CD4-positive, alpha-beta T cell treated with Interleukin-15 for 4 hours (primary cell): ENCODE data around the gene HINT3.
"Not testable (repeated sequence)": the region's sequence is repeated elsewhere in the genome, so short reads cannot be mapped to it uniquely, and the experiment has no call there.

Experiments
- DNase-seq: peaks from one replicate; pipeline ENCODE4 v3.0.0-alpha.2; 2020; ENCODE audit warnings: low spot score

Gene HINT3

DNA sequence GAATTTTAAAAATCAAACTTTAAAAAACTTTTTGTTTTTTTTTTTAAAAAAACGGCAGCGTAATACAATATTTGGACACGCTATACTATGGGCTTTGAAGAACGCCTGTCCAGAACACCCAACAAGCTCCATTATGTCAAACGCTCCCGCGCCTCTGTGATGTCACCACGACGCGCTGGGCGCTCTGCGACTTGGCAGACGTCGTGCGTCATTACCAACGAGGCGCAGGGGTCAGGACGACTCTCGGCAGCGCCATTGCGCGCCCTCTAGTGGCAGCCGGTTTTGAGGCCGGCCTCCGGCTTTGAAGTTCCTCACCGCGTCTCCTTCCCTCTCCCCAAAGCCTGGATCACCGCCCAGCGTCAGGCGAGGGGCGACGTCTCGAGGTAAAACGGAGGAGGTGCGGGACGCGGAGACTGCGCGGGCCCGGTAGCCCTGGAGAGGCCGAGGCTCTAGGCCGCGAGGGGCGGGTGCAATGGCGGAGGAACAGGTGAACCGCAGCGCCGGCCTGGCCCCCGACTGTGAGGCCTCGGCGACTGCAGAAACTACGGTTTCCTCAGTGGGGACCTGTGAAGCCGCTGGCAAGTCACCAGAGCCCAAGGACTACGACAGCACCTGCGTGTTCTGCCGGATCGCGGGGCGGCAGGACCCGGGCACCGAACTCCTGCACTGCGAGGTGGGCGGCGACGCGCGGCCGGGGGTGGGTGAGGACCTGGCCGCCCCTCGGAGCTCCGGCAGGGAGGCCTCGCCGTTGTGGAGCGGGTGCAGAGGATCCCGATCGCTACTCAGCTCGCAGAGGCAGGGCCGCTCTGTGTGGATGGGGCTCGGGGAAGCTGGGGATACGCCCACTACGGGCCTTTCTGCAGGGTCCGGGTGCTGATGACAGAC lies at the start of gene HINT3:
Gene HINT3 (plus strand): TSS at position 265 of the 885 bp plus-strand sequence. CDS start 208 bp downstream, at position 473.
- DNase-seq = peak; percentile 96

DNA sequence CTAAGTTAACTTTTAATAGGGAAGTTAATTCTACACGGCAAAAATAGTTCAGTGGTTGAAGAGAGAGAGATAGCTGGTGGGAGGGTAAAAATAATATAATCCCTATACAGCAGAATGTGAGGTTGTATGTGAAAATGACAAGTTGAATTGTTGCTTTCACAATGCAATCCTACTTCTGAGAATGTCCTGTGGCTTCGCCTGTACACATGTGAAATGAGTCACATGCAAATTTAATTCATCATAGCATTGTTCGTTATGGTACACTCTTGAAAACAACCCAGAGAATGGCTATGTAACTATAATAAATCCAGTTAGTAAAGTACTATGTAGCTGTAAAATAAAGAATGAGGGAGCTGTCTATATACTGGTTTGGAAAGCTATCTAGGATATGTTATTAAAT lies 46.0 kb upstream of the HINT3 start:
- DNase-seq = no peak

DNA sequence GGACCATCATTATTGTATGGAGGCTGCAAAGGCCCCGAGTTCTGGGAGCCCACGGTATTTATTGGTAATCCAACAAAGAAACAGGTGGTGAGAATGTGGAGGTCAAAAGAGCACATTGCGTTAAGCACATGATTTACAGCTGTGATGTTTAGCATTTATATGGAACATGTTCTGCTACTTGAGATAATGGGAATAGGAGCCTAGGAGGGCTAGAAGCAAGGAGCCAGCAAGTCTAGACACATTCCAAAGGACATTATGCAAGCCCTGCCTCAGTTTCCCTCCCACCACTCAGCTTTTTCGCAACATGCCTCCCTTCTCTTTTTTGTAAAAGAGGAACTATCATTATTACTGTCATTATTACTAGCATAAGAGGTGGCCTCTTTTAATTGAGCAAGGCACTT lies 45.5 kb upstream of the HINT3 start:
- not testable (repeated sequence) for DNase-seq

DNA sequence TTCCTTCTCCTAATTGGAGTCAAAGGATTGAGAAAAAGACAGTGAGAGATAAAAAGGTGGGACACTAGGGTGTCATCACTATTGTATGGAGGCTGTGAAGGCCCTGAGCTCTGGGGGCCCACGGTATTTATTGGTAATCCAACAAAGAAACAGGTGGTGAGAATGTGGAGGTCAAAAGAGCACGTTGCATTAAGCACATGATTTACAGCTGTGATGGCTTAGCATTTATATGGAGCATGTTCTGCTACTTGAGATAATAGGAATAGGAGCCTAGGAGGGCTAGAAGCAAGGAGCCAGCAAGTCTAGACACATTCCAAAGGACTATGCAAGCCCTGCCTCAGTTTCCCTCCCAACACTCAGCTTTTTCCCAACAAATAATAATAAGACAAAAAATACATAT lies 44.1 kb upstream of the HINT3 start:
- not testable (repeated sequence) for DNase-seq

DNA sequence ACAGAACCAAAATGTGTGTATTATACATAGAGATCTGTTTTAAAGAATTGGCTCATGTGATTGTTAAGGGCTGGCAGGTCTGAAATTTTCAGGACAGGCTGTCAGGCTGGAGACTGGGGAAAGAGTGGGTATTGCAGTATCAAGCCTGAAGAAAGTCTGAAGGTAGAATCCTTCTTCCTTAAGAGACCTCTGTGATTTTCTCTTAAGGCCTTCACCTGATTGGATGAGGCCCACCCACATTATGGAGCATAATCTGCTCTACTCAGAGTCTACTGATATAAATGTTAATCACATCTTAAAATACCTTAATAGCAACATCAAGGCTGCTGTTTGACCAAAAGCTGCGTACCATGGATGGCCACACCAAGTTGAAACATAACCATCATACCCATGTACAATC lies 43.4 kb upstream of the HINT3 start:
- no peak for DNase-seq

DNA sequence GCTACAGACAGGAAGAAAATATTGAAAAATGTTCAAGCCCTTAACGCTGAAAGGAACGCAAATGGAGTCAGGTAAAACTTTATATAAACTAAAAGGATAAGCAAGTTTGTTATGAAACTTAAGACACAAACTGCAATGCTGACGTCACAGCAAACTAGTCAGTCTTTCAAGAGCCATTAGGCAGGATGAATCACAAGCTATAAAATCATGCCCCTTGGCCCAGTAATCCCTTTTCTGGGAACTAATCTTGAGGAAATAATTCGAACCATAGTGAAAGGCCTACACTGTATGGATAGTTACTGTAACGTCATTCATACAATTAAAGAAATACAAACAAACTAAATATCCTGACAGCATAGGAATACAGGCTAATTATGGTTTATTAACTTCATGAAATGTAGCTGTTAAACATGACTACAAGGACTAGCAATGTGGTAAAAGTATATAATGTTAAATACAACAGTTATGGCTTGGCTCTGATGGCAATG lies 42.7 kb upstream of the HINT3 start:
- DNase-seq = no peak

DNA sequence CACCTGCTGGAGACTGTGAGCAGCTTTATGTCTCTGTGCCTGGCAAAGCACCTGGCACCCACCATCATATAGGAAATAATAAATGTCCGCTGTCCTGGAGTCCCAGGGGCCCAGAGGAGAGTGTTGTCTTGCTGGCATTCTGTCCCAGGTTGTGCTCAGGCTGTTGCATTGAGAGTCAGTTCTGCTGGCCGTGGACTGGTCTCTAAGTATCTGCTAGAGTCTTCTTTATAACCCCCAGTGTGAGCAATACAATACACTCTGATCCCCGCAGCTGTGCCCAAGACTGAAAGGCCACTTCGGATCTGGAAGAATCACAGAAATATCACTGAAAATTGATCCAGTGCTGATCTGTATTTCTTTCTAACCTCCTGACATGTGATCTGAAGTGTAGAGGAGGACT lies 38.3 kb upstream of the HINT3 start:
- DNase-seq = no peak

DNA sequence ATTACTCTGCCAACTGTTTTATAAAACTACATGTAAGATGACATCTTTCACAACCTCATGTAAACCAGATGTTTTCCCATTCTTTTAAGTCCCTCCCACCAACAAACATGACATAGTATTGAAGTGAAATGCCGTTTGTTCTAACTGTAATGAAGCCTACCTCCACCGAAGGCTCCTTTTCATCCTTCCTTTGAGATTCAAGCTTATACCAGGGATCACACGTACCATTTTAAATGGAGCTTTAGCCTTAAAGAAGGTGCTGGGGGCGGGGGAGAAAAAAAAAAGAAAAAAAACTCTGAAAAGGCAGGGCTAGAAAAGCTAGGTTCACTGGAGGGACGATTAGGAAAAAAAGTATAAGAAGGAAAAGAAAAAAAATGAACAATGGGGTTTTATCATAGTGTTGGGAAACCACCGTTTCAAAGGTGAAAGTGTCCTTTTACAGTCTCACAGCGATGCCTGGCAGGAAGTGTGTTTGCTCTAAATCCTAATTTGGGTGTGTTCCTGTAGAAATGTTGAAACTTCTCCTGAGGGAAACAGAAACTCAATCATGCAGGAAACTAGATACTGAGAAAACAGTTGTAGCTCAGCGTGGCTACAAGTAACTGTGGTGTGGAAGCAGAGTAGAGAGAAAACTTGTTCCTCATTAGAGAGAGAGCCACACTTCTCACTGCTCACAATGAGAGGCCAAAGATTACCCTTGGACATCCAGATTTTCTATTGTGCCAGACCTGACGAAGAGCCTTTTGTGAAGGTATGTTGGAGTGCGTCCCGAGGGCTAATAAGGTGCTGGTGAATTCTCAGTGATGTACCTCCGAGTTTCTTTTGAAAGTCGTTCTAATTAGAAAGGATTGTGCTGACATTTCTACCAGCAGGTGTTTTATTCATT lies 37.6 kb upstream of the HINT3 start:
- DNase-seq = peak; percentile 61

DNA sequence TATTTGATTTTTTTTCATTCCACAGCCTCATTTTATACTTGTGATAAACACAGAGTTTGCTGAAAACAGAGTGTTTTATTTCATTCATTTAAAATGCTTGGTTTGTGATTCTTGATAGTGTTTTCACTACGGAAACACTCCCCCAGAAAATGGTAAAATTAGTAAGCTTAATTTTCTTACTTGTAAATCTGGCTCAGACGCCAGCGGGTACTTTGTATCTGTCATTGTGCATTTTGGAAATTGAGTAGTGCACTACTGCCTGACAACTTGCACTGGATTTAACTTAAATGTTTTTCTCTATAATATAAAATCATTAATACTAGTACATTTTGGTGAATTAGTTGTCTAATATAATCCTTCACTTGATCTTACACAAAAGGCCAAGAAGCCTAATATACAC lies 37.0 kb upstream of the HINT3 start:
- no peak for DNase-seq

DNA sequence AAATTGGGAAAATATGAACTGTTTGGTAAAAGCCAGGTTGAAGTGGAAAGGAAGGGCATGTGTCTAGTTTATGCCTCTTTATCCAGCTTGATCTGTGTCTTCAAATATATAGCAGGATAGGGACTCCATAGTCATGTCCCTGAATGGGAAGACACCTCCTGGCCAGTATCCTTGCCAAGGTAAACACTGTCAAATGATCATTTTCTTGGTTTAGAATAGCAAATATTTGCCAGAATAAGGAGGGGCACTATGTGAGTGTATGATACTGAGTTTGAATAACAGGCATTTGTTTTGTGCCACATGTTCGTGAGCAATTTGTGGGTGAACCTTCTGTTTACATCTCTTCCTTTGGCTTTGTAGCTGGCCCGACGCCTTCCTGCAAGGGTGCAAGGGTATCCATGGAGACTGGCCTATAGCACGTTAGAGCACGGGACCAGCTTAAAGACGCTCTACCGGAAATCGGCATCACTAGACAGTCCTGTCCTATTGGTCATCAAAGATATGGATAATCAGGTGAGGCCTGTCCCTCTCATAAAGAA lies 34.2 kb upstream of the HINT3 start:
- no peak for DNase-seq

DNA sequence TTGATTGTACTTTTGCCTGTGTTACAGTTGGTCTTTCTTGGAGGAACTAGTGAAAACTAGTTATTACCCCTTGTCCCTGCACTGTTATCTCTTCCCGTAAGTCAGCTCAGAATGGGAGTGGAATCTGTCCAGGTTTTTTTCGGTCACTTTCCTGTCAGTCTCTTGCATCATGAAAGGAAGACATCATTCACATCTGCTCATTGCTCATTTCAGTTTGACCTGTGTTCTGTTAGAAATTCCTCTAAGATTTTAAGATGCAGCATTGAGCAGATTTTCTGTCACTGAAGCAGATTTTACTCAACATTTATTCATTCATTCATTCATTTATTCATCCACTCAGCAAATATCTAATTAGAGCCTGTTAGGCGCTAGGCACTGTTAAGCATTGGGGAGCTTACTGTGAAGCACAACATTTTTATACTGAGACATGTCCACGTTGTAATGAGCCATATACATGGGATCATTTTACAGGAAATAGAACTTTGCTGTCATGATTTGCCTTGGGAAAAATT lies 33.1 kb upstream of the HINT3 start:
- no peak for DNase-seq

DNA sequence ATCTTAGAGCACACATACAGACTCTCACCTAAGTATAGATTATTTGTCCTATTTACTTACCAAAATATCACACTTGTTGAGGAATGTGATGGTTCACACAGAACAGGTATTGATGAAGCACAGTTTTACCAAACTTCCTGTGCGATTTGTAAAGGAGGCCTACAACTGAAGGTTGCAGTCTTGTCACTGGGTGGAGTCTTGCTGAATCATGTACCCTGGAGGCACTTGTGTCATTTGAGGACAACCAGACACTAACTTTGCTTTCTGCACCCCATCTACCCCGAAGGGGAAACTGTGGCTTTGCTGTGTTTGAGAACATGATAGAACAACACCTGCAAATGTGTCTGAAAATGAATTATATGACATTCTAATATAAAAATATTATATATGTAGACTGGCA lies 32.4 kb upstream of the HINT3 start:
- no peak for DNase-seq

DNA sequence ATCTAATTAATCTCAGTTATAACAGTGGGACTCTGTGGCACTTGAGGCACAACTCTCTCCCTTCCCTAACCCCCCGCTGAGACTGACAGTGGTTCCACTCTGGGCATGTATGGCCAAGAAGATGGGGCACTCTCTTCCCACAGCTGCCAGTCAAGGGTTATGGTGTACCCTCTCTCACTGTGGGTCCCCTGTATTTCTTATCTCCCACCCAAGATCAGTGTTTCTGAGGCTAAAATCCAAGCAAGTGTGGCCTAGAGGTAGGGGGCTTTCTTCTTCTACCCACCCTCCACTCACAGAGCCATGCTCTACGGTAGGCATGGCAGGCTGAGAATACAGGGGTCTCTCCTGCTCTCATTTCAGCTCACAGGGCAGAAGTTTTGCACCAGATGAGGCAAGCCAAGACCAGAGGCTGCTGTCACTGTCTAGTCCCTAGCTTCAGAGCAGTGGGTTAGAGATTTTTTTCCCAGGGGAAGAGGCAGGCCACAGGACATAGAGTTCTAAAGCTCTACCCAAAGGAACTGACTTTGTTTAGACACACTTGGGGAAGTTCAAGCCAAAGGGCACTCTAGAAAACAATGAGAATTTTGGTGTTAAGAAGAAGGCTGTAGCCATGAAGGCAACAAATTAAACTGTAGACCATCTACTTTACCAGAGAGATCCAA lies 31.7 kb upstream of the HINT3 start:
- no peak for DNase-seq

DNA sequence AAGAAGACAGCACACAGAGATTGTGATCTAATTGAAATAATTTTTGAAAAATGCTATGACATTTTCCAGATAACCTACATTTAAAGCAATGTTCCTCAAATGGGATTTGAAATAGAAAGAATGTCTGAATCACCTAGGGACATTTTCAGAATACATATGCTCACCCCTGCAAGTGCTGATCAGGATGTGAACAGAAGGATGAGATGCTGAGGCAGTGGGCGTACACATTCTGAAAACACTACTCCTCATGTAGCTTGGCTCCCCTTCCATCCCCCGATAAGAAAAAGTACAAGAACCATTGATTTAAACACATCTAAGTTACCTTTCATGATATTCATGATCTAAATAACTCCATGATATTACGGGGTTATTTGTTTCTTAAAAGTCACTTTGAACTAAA lies 29.9 kb upstream of the HINT3 start:
- DNase-seq = no peak

DNA sequence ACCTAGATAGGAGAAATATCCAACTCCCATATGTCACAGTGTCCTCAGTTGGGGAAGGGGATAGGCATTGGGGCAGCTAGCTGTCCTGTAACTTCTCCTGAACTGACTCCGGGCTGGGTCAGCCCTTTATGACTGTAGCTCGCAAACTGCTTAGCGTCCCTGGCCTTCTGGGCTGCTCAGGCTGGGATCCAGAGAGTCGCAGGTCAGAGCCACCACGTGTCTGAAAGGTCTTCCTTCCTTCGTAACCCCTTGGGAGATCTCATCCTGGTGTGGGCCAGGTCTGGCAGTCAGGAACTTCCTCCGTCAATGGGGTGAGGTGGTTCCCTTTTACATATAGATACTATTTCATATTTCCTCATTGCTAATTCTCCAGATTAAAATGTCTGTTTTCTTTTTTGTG lies 28.8 kb upstream of the HINT3 start:
- DNase-seq = no peak

DNA sequence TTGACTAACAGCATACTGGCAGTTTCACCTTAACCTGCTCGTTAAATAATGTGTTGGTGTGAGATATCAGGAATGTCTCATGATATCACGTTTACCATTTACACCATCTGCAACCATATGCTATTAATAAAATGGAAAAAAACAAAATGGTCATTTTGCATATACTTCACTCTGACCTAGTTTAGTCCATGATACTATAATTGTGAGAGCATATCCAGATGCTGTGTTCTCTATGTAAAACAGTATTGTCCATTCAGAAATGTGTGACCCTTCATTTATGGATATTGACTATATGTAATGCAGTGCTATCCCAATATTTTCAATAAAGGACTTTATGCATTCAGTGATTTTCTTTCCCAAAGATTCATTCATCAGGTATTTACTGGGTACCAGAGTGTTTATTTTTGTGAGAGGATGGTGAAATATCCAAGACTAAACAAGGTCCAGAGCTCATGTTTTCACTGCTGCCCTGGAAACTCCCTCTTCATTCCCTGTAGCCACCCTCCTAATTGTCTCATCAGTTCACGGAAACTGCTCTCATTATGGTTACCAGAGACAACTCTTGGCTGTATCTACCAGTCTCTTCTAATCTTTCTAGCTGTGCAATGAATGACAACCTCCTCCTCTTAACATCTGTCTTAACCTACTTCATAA lies 25.7 kb upstream of the HINT3 start:
- DNase-seq = no peak

DNA sequence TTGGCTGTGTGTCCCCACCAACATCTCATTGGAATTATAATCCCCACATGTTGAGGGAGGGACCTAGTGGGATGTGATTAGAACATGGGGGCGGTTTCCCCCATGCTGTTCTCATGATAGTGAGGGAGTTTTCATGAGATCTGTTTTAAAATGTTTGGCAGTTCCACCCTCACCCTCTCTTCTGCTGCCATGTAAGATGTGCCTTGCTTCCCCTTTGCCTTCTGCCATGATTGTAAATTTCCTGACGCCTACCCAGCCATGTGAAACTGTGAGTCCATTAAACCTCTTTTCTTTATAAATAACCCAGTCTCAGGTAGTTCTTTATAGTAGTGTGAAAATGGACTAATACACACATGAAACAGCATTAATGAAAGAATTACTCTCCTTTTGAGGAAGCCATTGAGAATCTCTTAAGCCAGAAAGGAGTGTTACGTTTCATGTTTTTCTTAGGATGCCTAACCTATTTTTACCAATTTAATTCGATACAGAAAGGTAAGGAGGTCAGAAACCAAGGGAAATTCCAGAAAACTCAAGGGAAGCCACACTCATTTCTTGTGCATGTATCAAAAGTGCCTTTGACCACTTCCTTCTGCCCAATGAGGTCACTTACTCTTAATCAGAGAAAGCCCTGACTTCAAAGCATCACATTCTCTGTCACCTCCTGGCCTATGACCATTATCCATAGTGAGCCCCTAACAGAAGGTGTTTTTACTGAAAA lies 24.7 kb upstream of the HINT3 start:
- DNase-seq = no peak

DNA sequence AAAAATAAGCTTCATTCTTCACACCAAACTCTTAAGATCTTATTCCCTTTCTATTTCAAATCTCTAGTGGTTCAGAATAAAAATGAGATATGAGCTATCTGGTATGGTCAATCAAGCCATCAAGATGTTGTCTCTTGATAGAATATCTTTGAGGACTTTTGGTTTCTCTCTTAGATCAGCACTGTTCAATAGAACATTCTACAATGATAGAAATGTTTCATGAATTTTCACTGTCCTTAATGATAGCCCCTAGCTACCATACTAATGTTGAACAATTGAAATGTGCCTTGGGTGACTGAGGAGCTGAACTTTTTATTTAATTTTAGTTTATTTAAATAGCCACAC lies 24.1 kb upstream of the HINT3 start:
- DNase-seq = no peak

DNA sequence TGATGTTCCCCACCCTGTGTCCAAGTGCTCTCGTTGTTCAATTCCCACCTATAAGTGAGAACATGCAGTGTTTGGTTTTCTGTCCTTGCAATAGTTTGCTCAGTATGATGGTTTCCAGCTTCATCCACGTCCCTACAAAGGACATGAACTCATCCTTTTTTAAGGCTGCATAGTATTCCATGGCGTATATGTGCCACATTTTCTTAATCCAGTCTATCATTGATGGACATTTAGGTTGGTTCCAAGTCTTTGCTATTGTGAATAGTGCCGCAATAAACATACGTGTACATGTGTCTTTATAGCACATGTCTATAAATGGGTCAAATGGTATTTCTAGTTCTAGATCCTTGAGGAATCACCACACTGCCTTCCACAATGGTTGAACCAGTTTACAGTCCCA lies 21.1 kb upstream of the HINT3 start:
- not testable (repeated sequence) for DNase-seq

DNA sequence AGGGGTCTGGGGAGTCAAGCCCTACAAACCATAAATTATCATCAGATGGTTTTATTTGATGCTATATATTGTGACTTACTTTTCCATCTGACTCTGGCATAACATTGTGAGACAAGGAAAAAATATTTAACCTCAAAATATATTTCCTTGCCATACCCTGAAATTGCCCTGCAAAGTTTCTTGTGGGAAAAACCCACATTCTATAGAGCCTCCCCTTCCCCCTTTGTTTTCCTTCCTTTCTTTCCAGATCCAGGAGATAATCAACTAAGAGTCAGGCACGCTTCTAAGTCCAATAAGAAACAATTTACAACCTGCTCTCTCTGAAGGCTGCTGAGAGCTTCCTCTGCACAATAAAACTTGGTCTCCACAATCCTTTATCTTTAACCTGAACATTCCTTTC lies 17.5 kb upstream of the HINT3 start:
- DNase-seq = no peak

DNA sequence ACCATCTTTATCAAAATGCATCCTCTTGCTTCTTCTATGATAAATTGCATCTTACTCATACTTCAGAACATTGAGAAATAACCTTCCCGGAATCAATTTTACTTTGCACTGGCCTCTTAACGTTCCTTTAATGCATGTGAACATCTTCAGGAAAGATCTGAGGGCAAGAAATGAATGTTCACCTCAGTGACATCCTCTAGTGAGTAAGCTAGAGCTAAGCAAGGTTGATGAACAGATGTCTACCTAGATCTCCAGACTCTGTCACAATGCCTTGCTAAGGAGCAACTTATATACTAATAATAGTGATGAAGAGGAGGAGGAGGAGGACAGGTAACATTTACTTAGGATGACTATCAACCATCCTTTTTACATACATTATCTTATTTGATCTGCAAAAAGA lies 16.8 kb upstream of the HINT3 start:
- DNase-seq = no peak
